ENCODE results near the gene AMFR. TPM values are rescaled to one million over a fixed set of nuclear protein-coding genes. Genes with fewer than 3 reads are reported as not detected.

Gene AMFR
- total and polyA plus RNA-seq, 8 donors: 16.8 to 254 (median 68.2) TPM

DNA sequence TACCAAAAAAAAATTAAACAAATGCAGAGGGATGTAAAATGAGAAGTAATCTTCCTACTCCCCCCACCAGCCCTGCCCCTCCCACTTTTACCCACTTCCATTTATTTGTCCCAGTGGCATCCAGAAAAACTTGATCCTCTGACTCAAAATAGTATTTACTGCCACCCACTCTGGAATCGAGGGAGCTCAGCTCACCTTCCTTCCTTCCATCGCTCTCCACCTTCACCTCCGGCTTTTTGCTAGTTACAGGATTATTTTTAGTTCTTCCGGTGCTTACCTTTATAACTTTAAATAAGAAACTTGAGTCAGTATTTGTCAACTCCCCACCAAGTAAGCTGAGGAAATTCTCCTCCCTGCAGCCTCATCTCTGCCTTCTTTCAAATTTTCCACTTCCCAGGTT is 94.9 kb downstream of the AMFR start:
- Histone ChIP-seq H3K27ac (no peak overlapping the region), H3K36me3 (peaks cover 0 to 27% (median 5%) of the 10 kb centered on the region in 4 donors), H3K4me3 (no peak overlapping the region), H3K9me3 (no peaks in the 10 kb centered on the region), H3K27me3 (no peaks in the 10 kb centered on the region), H3K4me1 (peaks cover 0 to 11% (median 2%) of the 10 kb centered on the region in 4 donors)
- 77 to 80% (median 79%) methylated on average over 4 of the region's 4 CpGs for WGBS, 5 donors
- TF ChIP-seq EP300 (IDR thresholded peaks at IDR 0.05) (no peak), POLR2AphosphoS5 (IDR thresholded peaks at IDR 0.05) (no peak), POLR2A (IDR thresholded peaks at IDR 0.05) (no peak)
- TF ChIP-seq, protein P1, sequence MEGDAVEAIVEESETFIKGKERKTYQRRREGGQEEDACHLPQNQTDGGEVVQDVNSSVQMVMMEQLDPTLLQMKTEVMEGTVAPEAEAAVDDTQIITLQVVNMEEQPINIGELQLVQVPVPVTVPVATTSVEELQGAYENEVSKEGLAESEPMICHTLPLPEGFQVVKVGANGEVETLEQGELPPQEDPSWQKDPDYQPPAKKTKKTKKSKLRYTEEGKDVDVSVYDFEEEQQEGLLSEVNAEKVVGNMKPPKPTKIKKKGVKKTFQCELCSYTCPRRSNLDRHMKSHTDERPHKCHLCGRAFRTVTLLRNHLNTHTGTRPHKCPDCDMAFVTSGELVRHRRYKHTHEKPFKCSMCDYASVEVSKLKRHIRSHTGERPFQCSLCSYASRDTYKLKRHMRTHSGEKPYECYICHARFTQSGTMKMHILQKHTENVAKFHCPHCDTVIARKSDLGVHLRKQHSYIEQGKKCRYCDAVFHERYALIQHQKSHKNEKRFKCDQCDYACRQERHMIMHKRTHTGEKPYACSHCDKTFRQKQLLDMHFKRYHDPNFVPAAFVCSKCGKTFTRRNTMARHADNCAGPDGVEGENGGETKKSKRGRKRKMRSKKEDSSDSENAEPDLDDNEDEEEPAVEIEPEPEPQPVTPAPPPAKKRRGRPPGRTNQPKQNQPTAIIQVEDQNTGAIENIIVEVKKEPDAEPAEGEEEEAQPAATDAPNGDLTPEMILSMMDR (IDR thresholded peaks at IDR 0.05): no peak
- DNase-seq: no peak
- intact Hi-C loops (cut with DNase I; ENCODE audit: low total_unique reads): no loop called here

DNA sequence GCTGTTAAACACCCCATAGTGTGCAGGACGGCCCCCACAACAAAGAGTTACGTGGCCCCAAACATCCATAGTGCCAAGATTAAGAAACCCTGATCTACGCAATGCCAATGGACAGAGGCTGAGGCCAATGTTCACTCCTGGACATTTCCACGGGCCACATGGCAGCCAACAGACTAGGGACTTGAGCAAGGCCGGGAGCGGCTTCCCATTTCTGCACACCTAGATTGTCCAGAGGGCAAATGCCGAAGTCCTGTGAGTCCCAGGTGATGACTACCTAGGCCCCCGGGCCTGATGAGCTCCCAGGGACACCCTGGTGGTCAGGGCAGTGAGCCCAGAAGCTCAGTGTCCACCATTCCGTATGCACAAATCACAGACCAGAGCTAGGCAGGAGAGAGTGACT is 95.5 kb downstream of the AMFR start:
- H3K4me3 ChIP-seq: no peak overlapping the region
- peaks cover 0 to 23% (median 2%) of the 10 kb centered on the region in 4 donors for H3K36me3 ChIP-seq
- no peaks in the 10 kb centered on the region for H3K27me3 ChIP-seq
- WGBS, 5 donors: 70 to 86% (median 77%) methylated on average over 7 to 9 of the region's 9 CpGs
- intact Hi-C loops (cut with DNase I; ENCODE audit: low total_unique reads): no loop called here
- no peak overlapping the region for H3K27ac ChIP-seq
- H3K4me1 ChIP-seq: peaks cover 0 to 11% (median 2%) of the 10 kb centered on the region in 4 donors
- TF ChIP-seq EP300 (IDR thresholded peaks at IDR 0.05): no peak
- no peak for TF ChIP-seq POLR2A (IDR thresholded peaks at IDR 0.05)
- TF ChIP-seq POLR2AphosphoS5 (IDR thresholded peaks at IDR 0.05): no peak
- TF ChIP-seq, protein P1 (IDR thresholded peaks at IDR 0.05): no peak
- no peak for DNase-seq
- H3K9me3 ChIP-seq: no peaks in the 10 kb centered on the region

DNA sequence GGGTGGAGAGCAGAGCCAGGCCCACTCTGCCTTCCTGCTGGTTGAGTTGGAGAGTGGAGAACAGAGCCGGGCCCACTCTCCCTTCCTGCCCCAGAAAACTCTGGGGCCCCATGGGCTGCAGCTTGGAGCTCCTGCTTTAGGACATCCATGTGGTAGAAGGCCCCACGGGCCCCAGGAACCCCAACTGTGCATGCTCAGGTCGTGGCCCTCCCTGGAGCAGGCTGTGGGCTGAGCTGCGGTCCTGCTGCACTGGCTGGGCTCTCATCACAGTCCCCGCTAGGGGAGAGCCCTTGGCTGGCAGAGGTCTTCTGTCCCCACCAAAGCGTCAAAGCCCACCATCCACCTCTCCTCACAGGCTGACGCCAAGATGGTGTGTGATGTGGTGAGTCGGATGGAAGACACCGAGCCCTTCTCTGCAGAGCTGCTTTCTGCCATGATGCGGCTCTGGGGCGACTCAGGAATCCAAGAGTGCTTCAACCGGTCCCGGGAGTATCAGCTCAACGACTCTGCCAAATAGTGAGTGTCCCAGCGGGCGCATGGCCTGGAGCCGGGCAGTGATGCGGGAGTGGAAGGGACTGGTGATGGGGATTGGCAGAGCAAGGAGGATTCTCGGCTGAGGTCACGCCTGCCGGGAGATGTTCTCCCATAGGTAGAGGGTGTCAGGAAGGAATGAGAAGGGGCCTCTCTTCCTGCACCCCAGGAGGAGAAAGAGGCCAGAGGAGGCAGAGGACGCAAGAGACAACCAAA is 96.9 kb downstream of the AMFR start:
- no peaks in the 10 kb centered on the region for H3K9me3 ChIP-seq
- TF ChIP-seq POLR2A (IDR thresholded peaks at IDR 0.05) (no peak), POLR2AphosphoS5 (IDR thresholded peaks at IDR 0.05) (no peak), EP300 (IDR thresholded peaks at IDR 0.05) (no peak)
- TF ChIP-seq, protein P1 (IDR thresholded peaks at IDR 0.05): no peak
- no peaks in the 10 kb centered on the region for H3K27me3 ChIP-seq
- intact Hi-C loops (cut with DNase I; ENCODE audit: low total_unique reads): no loop called here
- H3K27ac ChIP-seq: no peak overlapping the region
- peaks cover 0 to 19% (median 0%) of the 10 kb centered on the region in 4 donors for H3K36me3 ChIP-seq
- WGBS, 5 donors: 89 to 94% (median 92%) methylated on average over 18 to 22 of the region's 22 CpGs
- H3K4me1 ChIP-seq: peaks cover 0 to 11% (median 2%) of the 10 kb centered on the region in 4 donors
- no peak for DNase-seq
- no peak overlapping the region for H3K4me3 ChIP-seq

DNA sequence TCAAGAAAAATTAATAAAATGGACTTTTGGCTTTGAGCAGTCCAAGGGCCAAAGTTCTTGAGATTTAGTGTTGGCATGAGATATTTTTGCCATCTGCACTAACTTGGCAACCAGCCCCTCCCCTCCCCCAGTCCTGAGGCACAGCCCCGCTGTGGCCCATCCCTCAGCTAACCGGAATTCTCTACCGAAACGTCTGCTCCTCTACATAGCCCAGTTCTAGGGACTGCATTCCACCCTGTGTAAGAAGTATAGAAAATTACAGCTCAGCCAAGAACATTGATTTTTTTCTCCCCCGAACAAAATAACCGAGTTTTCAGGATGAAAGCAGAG is 97.5 kb downstream of the AMFR start:
- DNase-seq: no peak
- Histone ChIP-seq H3K9me3 (no peaks in the 10 kb centered on the region), H3K27ac (no peak overlapping the region), H3K27me3 (no peaks in the 10 kb centered on the region), H3K36me3 (peaks cover 0 to 19% (median 0%) of the 10 kb centered on the region in 4 donors), H3K4me3 (no peak overlapping the region), H3K4me1 (peaks cover 0 to 10% (median 2%) of the 10 kb centered on the region in 4 donors)
- intact Hi-C loops (cut with DNase I; ENCODE audit: low total_unique reads): no loop called here
- TF ChIP-seq POLR2AphosphoS5 (IDR thresholded peaks at IDR 0.05): no peak
- TF ChIP-seq, protein P1 (IDR thresholded peaks at IDR 0.05): no peak
- no peak for TF ChIP-seq POLR2A (IDR thresholded peaks at IDR 0.05)
- no peak for TF ChIP-seq EP300 (IDR thresholded peaks at IDR 0.05)
- 78 to 85% (median 81%) methylated on average over 6 of the region's 6 CpGs for WGBS, 5 donors

All from stomach (tissue), 9 donors.